Left renal cortex interstitium (tissue), 4 donors: ENCODE data around the gene KLRC2. TPM values are rescaled to one million over a fixed set of nuclear protein-coding genes. Genes with fewer than 3 reads are reported as not detected.
"Not testable (repeated sequence)": the region's sequence is repeated elsewhere in the genome, so short reads cannot be mapped to it uniquely, and the experiment has no call there.

Experiments
- DNase-seq, 4 donors: peaks; one replicate each; pipeline ENCODE4 v3.0.0-alpha.2; 2013; ENCODE audit warnings: low read depth in 4 of 4, low spot score in 2 of 4, missing footprints in 1 of 4
- polyA plus RNA-seq, 4 donors: library from polyadenylated mRNA; unstranded; fragments of 120-200 nt; gene quantifications; one replicate each; pipeline ENCODE4 v1.2.1, GENCODE V29; 2013; ENCODE audit not compliant: insufficient read length in 4 of 4

The KLRC2 gene
- under 1 TPM in 3 of 4 donors, not detected in 1; 0.17 to 0.35 (median 0.22) TPM for polyA plus RNA-seq

DNA sequence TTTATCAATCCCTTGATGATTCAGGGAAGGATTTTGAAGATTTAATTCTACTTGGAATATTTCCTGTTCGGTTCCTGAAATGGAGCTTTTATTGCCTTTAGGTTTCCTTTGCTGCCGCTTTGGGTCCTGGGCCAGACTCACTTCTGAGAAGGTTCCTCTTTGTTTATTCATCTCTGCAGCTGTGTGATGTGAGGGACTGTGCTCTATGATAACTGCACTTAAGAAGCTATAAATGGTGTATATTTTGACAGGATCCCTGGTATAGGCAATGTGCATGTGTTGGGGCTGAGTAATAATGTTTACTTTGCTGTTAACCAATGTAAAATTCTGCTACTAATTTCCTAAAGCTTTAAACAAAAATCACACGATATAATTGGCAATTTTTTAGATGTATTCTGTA, at the start of gene KLRC2:
TSS of gene KLRC2 (minus strand) at position 195 of the 400 bp plus-strand sequence. CDS start at position 171, 24 bp downstream.
- DNase-seq: not testable (repeated sequence)

DNA sequence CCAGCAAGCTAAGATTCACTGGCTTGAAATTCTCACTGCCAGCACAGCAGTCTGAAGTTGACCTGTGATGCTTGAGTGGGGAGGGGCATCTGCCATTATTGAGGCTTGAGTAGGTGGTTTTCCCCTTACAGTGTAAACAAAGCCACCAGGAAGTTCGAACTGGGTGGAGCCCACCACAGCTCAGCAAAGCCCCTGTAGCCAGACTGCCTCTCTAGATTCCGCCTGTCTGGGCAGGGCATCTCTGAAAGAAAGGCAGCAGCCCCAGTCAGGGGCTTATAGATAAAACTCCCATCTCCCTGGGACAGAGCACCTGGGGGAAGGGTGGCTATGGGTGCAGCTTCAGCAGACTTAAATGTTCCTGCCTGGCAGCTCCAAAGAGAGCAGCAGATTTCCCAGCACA, 46.1 kb upstream of the KLRC2 start:
- not testable (repeated sequence) for DNase-seq

DNA sequence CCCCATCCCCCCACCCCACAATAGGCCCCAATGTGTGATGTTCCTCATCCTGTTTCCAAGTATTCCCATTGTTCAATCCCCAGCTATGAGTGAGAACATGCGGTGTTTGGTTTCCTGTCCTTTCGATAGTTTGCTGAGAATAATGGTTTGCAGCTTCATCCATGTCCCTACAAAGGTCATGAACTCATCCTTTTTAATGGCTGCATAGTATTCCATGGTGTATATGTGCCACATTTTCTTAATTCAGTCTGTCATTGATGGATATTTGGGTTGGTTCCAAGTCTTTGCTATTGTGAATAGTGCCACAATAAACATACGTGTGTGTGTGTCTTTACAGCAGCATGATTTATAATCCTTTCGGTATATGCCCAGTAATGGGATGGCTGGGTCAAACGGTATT, 37.0 kb upstream of the KLRC2 start:
- not testable (repeated sequence) for DNase-seq

DNA sequence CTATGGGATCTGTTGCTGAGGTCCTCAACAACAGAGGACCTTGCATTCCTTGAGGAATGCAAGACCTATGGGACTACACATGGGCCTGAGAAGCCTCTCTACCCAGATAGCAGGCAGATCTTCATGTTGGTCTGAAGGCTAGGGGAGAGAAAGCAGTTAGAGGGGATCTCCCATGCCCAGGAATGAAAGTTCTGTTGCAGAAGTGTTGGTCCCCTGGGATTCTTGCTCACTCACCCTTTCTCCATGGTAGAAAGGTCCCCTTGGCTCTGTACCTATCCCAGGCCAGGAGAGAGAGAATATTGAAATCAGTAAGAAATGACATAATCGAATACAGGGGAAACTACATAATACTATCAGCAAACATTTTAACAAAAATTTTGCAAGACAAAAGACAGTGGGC, 33.9 kb upstream of the KLRC2 start:
- DNase-seq: no peak

DNA sequence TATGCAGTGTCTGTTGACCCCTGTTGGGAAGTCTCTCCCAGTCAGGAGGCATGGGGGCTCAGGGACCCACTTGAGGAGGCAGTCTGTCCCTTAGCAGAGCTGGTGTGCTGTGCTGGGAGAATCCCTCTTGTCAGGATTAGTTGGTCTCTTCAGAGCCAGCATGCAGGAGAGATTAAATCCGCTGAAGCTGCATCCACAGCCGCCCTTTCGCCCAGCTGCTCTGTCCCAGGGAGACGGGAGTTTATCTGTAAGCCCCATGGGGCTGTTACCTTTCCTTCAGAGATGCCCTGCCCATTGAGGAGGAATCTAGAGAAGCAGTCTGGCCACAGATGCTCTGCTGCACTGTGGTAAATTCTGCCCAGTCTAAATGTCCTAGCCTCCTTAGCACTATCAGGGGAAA, 30.5 kb upstream of the KLRC2 start:
- no peak for DNase-seq

GRCh38 chr12:10457760-10458159, 21.9 kb upstream of the KLRC2 start:
- no peak for DNase-seq

GRCh38 chr12:10456856-10457255, 21.0 kb upstream of the KLRC2 start:
- DNase-seq: no peak

- DNase-seq: no peak
Observed at GRCh38 chr12:10455766-10456165, 20.0 kb upstream of the KLRC2 start.

DNA sequence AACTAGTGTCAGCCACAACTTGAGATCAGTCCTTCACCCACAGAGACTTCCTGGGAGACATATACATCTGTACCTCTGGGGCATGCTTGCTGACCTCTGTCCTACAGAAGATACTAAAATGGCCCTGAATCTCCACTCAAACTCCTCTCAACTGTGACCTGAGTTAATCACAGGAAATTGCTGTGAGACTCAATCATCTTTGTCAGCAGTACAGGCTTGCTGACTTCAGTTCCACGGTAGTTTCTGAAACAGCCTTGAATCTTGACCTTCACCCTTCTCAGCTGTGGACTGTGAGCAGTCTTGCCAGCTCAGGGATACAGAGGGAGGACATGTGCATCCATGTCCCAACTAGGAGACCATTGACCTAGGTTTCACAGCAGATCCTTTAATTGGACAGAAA, 18.7 kb upstream of the KLRC2 start:
- DNase-seq: no peak

GRCh38 chr12:10453156-10453555, 17.3 kb upstream of the KLRC2 start, which contains the start of gene KLRC1:
TSS of gene KLRC1 (minus strand) at chr12:10453377. CDS start at chr12:10451156, 2,221 bp downstream.
- no peak for DNase-seq

- no peak for DNase-seq
Observed at GRCh38 chr12:10448236-10448635, 12.4 kb upstream of the KLRC2 start.

GRCh38 chr12:10446052-10446451, 10.2 kb upstream of the KLRC2 start:
- DNase-seq: not testable (repeated sequence)

GRCh38 chr12:10441144-10441543, 5.3 kb upstream of the KLRC2 start:
- not testable (repeated sequence) for DNase-seq

GRCh38 chr12:10439608-10440274, 3.9 kb upstream of the KLRC2 start:
- DNase-seq: not testable (repeated sequence)

DNA sequence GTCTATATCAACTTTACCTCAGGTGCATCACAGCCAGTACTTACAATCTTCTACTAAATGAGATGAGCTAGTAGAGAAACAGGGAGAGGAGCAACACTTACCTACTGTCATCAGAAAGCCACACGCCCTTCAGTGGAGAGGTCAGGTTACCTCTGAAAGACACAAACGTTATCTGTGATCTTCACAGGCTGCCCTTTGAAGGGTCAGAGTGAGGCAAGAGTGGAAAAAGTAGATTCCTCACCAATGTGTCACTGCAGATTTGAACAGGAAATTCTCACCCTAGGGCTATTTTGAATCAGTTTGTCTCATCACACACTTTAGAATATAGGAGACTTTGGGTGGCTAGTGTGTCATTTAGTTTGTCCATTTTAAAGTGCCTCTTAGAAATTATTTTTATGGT, 1.8 kb upstream of the KLRC2 start:
- not testable (repeated sequence) for DNase-seq

- DNase-seq: not testable (repeated sequence)
Observed at GRCh38 chr12:10430623-10431022, 5.2 kb downstream of the KLRC2 start.

DNA sequence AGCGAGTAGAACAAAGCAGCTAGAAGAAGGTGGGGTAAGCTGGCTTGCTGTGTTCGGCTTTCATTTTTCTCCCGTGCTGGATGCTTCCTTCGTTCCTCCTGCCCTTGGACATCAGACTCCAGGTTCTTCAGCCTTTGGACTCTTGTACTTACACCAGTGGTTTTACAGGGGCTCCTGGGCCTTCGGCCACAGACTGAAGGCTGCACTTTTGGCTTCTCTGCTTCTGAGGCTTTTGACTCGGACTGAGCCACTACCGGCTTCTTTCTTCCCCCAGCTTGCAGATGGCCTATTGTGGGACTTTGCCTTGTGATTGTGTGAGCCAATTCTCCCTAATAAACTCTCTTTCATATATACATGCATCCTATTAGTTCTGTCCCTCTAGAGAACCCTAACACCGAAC, 9.9 kb downstream of the KLRC2 start:
- not testable (repeated sequence) for DNase-seq

DNA sequence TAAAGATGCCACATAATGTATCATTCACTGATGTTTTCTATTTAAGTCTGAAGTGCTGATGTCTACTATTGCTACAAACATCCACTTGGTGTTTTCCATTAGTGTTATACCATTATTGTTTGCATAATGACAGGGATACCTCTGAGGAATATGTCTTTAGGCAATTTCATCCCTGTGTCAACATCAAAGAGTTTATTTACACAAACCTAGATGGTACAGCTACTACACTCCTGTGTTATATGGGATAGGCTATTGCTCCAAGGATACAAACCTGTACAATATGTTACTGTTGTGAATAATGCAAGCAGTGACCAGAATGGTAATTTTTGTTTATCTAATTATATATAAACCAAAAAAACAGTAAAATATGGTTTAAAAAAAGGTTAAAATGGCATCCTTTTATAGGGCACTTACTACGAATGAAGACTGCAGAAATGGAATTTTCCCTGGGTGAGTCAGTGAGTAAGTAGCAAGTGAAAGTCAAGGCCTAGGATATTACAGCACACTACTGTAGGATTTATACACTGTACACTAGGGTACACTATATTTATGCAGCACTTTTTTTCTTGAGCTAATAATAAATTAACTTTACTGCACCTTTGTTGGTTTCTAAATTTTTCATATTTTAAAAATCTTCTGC, 11.4 kb downstream of the KLRC2 start:
- not testable (repeated sequence) for DNase-seq

DNA sequence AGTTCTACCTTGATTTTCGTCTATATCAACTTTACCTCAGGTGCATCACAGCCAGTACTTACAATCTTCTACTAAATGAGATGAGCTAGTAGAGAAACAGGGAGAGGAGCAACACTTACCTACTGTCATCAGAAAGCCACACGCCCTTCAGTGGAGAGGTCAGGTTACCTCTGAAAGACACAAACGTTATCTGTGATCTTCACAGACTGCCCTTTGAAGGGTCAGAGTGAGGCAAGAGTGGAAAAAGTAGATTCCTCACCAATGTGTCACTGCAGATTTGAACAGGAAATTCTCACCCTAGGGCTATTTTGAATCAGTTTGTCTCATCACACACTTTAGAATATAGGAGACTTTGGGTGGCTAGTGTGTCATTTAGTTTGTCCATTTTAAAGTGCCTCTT, 13.7 kb downstream of the KLRC2 start:
- DNase-seq: not testable (repeated sequence)

GRCh38 chr12:10420334-10420733, 15.5 kb downstream of the KLRC2 start, which contains the start of gene KLRC3:
TSS of gene KLRC3 (minus strand) at chr12:10420595. CDS start at chr12:10420550, 45 bp downstream.
- DNase-seq: not testable (repeated sequence)

DNA sequence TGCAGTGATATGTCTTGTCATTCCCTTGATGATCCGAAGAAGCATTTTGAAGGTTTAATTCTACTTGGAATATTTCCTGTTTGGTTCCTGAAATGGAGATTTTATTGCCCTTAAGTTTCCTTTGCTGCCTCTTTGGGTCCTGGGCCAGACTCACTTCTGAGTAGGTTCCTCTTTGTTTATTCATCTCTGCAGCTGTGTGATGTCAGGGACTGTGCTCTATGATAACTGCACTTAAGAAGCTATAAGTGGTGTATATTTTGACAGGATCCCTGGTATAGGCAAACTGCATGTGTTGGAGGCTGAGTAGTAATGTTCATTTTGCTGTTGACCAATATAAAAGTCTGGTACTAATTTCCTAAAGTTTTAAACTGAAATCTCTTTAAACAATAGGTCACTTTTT, 26.4 kb downstream of the KLRC2 start, which contains the start of gene KLRC4:
TSS of gene KLRC4 (minus strand) at position 366 of the 400 bp plus-strand sequence. CDS start at position 184, 182 bp downstream.
- no peak for DNase-seq

GRCh38 chr12:10408842-10409241, 27.0 kb downstream of the KLRC2 start:
- DNase-seq: no peak
